Measurements from ENCODE around the gene SIRPA.
"Not testable (repeated sequence)": the region's sequence is repeated elsewhere in the genome, so short reads cannot be mapped to it uniquely, and the experiment has no call there.

Gene SIRPA

GRCh38 chr20:1909097-1909496, 13.9 kb downstream of the SIRPA start:
- DNase-seq (ENCODE audit: extremely low read depth, low read depth), result no peak
- TF ChIP-seq, protein P1, sequence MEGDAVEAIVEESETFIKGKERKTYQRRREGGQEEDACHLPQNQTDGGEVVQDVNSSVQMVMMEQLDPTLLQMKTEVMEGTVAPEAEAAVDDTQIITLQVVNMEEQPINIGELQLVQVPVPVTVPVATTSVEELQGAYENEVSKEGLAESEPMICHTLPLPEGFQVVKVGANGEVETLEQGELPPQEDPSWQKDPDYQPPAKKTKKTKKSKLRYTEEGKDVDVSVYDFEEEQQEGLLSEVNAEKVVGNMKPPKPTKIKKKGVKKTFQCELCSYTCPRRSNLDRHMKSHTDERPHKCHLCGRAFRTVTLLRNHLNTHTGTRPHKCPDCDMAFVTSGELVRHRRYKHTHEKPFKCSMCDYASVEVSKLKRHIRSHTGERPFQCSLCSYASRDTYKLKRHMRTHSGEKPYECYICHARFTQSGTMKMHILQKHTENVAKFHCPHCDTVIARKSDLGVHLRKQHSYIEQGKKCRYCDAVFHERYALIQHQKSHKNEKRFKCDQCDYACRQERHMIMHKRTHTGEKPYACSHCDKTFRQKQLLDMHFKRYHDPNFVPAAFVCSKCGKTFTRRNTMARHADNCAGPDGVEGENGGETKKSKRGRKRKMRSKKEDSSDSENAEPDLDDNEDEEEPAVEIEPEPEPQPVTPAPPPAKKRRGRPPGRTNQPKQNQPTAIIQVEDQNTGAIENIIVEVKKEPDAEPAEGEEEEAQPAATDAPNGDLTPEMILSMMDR (IDR thresholded peaks at IDR 0.05; ENCODE audit: low read depth, low read length, missing control alignments), result no peak
- H3K4me3 ChIP-seq (replicated peaks; ENCODE audit: low read depth, low read length), result no peak overlapping the region

DNA sequence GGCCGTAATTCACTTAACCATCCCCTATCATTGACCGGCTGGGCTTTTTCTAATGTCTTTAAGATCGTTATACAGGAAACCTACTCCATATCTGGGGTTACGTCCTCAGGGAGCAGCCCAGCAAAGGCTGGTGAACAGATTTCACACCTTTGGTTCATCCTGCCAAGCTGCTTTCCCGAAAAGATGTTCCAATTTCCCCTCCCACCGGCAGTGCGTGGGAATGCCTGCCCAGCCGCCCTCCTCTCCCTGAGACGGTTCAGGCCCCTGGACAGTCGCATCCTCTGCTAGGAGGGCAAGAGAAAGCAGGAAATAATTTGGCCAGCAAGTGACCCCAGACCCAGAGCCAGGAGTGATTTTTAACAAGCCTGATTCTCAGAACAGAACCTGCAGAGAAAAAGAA, 16.3 kb downstream of the SIRPA start:
- no peak overlapping the region for H3K4me3 ChIP-seq (replicated peaks; ENCODE audit: low read depth, low read length)
- TF ChIP-seq, protein P1 (IDR thresholded peaks at IDR 0.05; ENCODE audit: low read depth, low read length, missing control alignments), result no peak
- no peak for DNase-seq (ENCODE audit: extremely low read depth, low read depth)

DNA sequence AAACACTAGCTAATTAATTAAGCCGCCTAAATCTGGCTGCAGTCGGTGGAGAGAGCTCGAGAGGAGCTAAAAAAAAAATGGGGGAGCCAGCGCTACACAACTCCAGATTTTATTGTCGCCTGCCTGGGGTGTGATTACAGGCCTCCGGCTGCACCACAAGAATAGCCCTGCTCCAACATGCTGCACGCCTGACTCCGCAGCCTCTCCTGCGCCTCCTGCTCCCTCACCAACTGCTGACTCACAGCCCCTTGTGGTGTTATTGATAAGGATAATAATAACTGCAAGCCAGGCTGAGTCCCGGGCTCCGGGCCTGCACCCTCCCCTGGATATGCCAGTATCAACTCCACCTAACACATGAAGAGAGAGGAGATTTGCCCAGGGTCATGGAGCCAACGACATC, 16.8 kb downstream of the SIRPA start:
- H3K4me3 ChIP-seq (replicated peaks; ENCODE audit: low read depth, low read length), result no peak overlapping the region
- no peak for DNase-seq (ENCODE audit: extremely low read depth, low read depth)
- TF ChIP-seq, protein P1 (IDR thresholded peaks at IDR 0.05; ENCODE audit: low read depth, low read length, missing control alignments), result no peak

GRCh38 chr20:1912646-1913045, 17.4 kb downstream of the SIRPA start:
- H3K4me3 ChIP-seq (replicated peaks; ENCODE audit: low read depth, low read length), result no peak overlapping the region
- DNase-seq (ENCODE audit: extremely low read depth, low read depth), result no peak
- TF ChIP-seq, protein P1 (IDR thresholded peaks at IDR 0.05; ENCODE audit: low read depth, low read length, missing control alignments), result no peak

DNA sequence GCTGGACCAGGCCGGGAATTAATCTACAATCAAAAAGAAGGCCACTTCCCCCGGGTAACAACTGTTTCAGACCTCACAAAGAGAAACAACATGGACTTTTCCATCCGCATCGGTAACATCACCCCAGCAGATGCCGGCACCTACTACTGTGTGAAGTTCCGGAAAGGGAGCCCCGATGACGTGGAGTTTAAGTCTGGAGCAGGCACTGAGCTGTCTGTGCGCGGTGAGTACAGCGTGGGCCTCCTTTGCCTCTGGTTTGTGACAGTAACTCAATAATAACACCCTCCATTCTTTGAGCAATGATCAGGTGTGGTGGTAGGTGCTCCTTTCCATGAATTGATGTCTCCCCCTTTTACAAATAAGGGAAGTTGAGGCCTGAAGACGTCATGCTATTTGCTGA, 20.0 kb downstream of the SIRPA start:
- H3K4me3 ChIP-seq (replicated peaks; ENCODE audit: low read depth, low read length), result not testable (repeated sequence)

DNA sequence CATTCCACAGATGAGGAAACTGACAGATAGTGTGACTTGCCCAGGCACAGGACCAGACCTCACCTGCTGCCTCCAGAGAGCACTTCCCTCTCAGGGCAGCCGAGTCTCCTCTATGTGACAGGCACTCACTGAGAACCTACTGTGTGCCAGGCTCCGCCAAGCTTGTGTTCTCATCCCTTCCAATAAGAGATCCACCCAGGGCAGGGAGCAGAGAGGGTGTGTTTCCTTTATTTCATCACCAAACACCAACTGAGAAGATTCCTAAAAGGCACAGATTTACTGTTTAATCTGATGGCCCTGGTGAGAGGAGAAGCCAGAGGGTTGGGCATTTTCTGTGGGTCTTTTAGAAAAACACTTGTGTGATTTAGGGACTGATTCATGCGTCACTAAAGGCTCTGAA, 20.5 kb downstream of the SIRPA start:
- TF ChIP-seq, protein P1 (IDR thresholded peaks at IDR 0.05; ENCODE audit: low read depth, low read length, missing control alignments), result no peak
- no peak overlapping the region for H3K4me3 ChIP-seq (replicated peaks; ENCODE audit: low read depth, low read length)
- no peak for DNase-seq (ENCODE audit: extremely low read depth, low read depth)

More for the DNA sequence above, 20.0 kb downstream of the SIRPA start:
- DNase-seq (ENCODE audit: extremely low read depth, low read depth), result not testable (repeated sequence)

DNA sequence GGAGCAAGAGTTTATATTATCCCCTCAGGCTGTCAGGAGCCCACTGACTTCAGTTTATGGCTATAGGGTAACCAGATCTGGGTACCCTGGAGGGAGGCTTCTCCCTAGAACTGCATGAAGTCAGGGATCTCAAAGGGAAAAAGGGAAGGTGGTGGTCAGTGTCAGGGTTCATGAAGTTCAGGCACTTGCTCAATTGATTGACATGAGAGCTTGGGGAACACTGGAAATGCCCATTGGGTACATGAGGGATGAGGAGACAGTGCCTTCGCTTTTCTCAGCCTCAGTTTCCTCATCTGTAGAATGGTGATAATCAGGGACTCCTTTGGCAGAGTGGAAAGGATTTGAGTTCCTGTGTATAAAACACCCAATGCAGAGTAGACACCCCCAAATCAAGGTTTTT, 22.6 kb downstream of the SIRPA start:
- no peak overlapping the region for H3K4me3 ChIP-seq (replicated peaks; ENCODE audit: low read depth, low read length)
- no peak for DNase-seq (ENCODE audit: extremely low read depth, low read depth)
- TF ChIP-seq, protein P1 (IDR thresholded peaks at IDR 0.05; ENCODE audit: low read depth, low read length, missing control alignments), result no peak
